Ishikawa (cell line): ENCODE results near the gene SHC1.

Experiments used
- CEBPB ChIP-seq: IDR thresholded peaks from 2 replicates; pipeline ENCODE4 v1.6.1; 2012
- CREB1 ChIP-seq: IDR thresholded peaks from 2 replicates; pipeline ENCODE4 v1.6.1; 2012; ENCODE audit warnings: low read depth
- EGR1 ChIP-seq: IDR thresholded peaks from 2 replicates; pipeline ENCODE4 v1.6.1; 2012
- EP300 ChIP-seq: IDR thresholded peaks from 2 replicates; pipeline ENCODE4 v1.6.1; 2012; ENCODE audit warnings: borderline replicate concordance
- FOXM1 ChIP-seq: IDR thresholded peaks from 2 replicates; pipeline ENCODE4 v1.6.1; 2012; ENCODE audit warnings: low read depth, borderline replicate concordance
- NFIC ChIP-seq: IDR thresholded peaks from 2 replicates; pipeline ENCODE4 v1.6.1; 2012
- RAD21 ChIP-seq: IDR thresholded peaks from 2 replicates; pipeline ENCODE4 v1.6.1; 2012; ENCODE audit warnings: low read depth
- TAF1 ChIP-seq: IDR thresholded peaks from 2 replicates; pipeline ENCODE4 v1.6.1; 2012; ENCODE audit warnings: low read depth, mild to moderate bottlenecking
- TCF12 ChIP-seq: IDR thresholded peaks from 2 replicates; pipeline ENCODE4 v1.6.1; 2012; ENCODE audit warnings: low read depth
- TEAD4 ChIP-seq: IDR thresholded peaks from 2 replicates; pipeline ENCODE4 v1.6.1; 2012
- YY1 ChIP-seq: IDR thresholded peaks from 2 replicates; pipeline ENCODE4 v1.6.1; 2012; ENCODE audit warnings: low read depth
- ZBTB7A ChIP-seq: IDR thresholded peaks from 2 replicates; pipeline ENCODE4 v1.6.1; 2012; ENCODE audit warnings: low read depth
- TF ChIP-seq, protein P1 (sequence below): IDR thresholded peaks from 2 replicates; pipeline ENCODE4 v1.6.1; 2012
- TF ChIP-seq, protein P2 (sequence below): IDR thresholded peaks from 2 replicates; pipeline ENCODE4 v1.6.1; 2012
- TF ChIP-seq, protein P3 (sequence below): IDR thresholded peaks from 2 replicates; pipeline ENCODE4 v1.6.1; 2012; ENCODE audit warnings: low read depth, mild to moderate bottlenecking

The SHC1 gene

DNA sequence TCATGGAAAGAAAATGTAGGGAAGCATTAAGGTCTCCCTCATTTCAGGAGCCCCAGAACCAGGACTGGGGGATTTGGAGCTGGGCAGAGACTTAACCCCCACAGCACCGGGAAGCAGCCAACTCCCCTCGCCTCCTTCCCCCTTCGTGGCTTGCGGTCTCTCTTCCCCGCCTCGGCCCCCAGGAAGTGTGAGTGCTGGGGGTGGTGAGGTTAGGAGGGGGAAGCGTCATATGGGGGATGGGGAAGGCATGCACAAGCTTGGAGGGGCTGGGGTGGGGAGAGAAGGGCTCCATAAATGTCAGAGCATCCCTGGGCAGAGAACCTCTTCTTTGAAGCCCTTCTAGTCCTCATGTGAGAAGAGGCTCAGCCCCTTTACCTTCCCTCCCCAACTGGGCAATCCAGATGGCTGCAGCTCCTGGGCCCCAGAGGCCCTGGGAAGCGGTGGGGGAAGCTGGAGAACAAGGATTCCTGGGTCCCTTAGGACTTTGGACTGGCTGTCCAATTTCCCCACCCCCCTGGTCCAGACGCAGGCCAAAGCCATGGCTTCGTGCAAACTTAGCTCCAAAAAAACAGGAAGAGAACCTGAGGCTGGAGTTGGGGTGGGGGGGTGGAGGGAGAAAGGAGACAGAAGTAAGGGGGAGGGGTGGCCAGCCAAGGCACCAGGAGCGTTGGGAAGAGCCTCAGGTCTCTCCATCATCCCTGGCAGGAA, 39.8 kb upstream of the SHC1 start:
- no peak for TF ChIP-seq NFIC
- TF ChIP-seq TCF12 = no peak
- TF ChIP-seq, protein P1, sequence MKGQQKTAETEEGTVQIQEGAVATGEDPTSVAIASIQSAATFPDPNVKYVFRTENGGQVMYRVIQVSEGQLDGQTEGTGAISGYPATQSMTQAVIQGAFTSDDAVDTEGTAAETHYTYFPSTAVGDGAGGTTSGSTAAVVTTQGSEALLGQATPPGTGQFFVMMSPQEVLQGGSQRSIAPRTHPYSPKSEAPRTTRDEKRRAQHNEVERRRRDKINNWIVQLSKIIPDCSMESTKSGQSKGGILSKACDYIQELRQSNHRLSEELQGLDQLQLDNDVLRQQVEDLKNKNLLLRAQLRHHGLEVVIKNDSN = no peak
- no peak for TF ChIP-seq TAF1
- TF ChIP-seq FOXM1 = no peak
- TF ChIP-seq, protein P2, sequence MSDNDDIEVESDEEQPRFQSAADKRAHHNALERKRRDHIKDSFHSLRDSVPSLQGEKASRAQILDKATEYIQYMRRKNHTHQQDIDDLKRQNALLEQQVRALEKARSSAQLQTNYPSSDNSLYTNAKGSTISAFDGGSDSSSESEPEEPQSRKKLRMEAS = no peak
- no peak for TF ChIP-seq RAD21
- no peak for TF ChIP-seq EGR1
- TF ChIP-seq, protein P3, sequence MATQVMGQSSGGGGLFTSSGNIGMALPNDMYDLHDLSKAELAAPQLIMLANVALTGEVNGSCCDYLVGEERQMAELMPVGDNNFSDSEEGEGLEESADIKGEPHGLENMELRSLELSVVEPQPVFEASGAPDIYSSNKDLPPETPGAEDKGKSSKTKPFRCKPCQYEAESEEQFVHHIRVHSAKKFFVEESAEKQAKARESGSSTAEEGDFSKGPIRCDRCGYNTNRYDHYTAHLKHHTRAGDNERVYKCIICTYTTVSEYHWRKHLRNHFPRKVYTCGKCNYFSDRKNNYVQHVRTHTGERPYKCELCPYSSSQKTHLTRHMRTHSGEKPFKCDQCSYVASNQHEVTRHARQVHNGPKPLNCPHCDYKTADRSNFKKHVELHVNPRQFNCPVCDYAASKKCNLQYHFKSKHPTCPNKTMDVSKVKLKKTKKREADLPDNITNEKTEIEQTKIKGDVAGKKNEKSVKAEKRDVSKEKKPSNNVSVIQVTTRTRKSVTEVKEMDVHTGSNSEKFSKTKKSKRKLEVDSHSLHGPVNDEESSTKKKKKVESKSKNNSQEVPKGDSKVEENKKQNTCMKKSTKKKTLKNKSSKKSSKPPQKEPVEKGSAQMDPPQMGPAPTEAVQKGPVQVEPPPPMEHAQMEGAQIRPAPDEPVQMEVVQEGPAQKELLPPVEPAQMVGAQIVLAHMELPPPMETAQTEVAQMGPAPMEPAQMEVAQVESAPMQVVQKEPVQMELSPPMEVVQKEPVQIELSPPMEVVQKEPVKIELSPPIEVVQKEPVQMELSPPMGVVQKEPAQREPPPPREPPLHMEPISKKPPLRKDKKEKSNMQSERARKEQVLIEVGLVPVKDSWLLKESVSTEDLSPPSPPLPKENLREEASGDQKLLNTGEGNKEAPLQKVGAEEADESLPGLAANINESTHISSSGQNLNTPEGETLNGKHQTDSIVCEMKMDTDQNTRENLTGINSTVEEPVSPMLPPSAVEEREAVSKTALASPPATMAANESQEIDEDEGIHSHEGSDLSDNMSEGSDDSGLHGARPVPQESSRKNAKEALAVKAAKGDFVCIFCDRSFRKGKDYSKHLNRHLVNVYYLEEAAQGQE = no peak
- no peak for TF ChIP-seq YY1
- no peak for TF ChIP-seq ZBTB7A
- TF ChIP-seq TEAD4 = no peak
- TF ChIP-seq CEBPB = no peak
- TF ChIP-seq CREB1 = no peak
- no peak for TF ChIP-seq EP300

DNA sequence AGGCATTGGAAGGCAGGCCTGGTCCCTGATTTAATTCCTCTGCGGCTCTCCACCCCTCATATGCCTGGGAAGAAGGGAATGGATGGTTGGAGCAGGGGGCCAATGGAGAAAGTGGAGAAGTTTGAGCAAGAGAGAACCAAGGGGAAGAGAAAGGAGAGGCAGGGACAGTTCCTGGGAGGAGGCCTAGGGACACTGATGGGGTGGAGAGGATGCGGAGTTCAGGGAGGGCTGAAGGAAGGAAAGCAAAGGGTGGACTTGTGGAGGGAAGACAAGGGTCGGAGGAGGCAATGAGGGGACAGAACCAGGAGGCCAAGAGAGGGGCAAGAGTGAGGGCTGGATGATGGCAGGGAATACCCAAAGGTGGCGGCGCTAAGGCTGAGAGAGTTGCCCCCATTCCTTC, 39.2 kb upstream of the SHC1 start:
- TF ChIP-seq TEAD4 (no peak), TAF1 (no peak), CREB1 (no peak), TCF12 (no peak), NFIC (no peak), RAD21 (no peak), EP300 (no peak), EGR1 (no peak), ZBTB7A (no peak), CEBPB (no peak), YY1 (no peak)
- TF ChIP-seq, protein P1 = no peak
- TF ChIP-seq, protein P2 = no peak
- TF ChIP-seq, protein P3 = no peak

DNA sequence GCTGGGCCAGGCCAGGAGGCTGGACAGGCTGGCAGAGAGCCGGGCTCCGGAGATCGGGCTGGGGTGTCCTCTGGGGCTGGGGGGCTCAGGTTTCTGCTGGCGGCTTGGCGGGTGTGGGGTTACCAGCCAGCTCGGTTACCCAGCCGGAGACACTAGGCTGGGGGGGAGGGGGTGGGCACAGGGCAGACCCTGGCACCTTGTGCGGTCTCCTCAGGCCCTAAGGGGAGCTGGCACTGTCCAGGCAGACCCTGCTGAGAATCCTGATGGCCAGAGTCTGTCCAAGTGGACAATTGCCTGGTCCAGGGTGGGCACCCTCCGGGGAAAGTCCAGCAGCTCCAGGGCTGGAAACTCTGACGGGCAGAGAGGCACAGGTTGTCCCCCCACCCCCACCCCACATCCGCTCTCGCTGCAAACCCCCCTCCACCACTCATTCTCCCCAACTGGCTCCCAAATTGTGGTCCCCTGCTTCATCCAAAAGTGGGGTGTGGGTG, 38.7 kb upstream of the SHC1 start:
- TF ChIP-seq, protein P3 = no peak
- TF ChIP-seq, protein P1 = no peak
- TF ChIP-seq EP300 (no peak), CREB1 (no peak), CEBPB (no peak), RAD21 (no peak), TAF1 (no peak)
- TF ChIP-seq, protein P2 = no peak
